NT2/D1 (cell line): ENCODE results near the gene CAV1.
A peak's percentile ranks its signal among the peaks of the same experiment; 100 is the strongest.

Experiments
- DNase-seq: peaks from one replicate; pipeline ENCODE4 v3.0.0-alpha.2; 2011; ENCODE audit warnings: low read depth, low spot score
- H3K27me3 ChIP-seq: 2 replicates; pipeline ENCODE4 v1.6.0; 2011; ENCODE audit warnings: mild to moderate bottlenecking; ENCODE audit not compliant: insufficient read length, insufficient read depth
- H3K36me3 ChIP-seq: 2 replicates; pipeline ENCODE4 v1.6.1; 2011; ENCODE audit warnings: mild to moderate bottlenecking, low read length, mixed read lengths; ENCODE audit not compliant: insufficient read depth, insufficient read length
- H3K4me1 ChIP-seq: 2 replicates; pipeline ENCODE4 v1.5.1; 2011; ENCODE audit not compliant: insufficient read depth, insufficient read length
- H3K4me3 ChIP-seq: 2 replicates; pipeline ENCODE4 v1.5.1; 2011; ENCODE audit warnings: low read depth; ENCODE audit not compliant: insufficient read length
- H3K9ac ChIP-seq: 2 replicates; pipeline ENCODE4 v1.6.0; 2011; ENCODE audit warnings: low read depth; ENCODE audit not compliant: insufficient read length
- H3K9me3 ChIP-seq: 2 replicates; pipeline ENCODE4 v1.5.1; 2011; ENCODE audit warnings: mild to moderate bottlenecking, low read length; ENCODE audit not compliant: insufficient read depth
- SUZ12 ChIP-seq: IDR thresholded peaks from 2 replicates; pipeline ENCODE4 v1.6.1; 2011; ENCODE audit not compliant: insufficient read length, insufficient read depth; ENCODE audit errors: extremely low read depth
- YY1 ChIP-seq: IDR thresholded peaks from 2 replicates; pipeline ENCODE4 v1.6.1; 2011; ENCODE audit not compliant: insufficient read length, insufficient read depth
- ZNF274 ChIP-seq: IDR thresholded peaks from 2 replicates; pipeline ENCODE4 v1.6.1; 2011; ENCODE audit warnings: mild to moderate bottlenecking, low read depth, low read length

CAV1 gene

DNA sequence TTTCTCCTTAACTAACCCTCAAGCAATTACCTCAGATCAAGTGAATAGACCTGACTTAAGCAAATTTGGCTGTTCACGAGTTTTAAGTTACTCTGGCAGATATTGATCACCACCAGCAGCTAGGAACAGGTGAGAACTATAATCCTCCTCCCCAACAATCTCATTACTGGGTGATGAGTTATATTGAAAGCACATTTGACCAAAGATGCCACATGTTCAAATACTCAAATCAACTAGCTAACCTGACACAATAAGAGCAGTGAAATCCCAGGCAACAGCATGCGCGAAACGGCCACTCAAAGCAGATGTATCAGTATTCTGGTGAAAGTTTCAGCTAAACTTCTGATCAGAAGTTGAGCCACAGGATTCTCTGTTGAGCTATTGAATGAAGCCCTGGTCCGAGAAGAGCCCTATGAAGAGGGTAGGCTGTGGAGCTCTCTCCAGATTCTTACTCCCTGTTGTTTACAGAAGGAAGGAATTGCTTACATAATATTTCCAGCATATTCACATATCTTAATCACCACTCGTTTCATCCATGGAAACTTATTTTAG is 52.6 kb downstream of the CAV1 start:
- Histone ChIP-seq H3K9me3 (no peaks in the 10 kb centered on the region), H3K9ac (no peak overlapping the region), H3K27me3 (no peaks in the 10 kb centered on the region), H3K4me3 (no peak overlapping the region), H3K36me3 (no peaks in the 10 kb centered on the region), H3K4me1 (no peaks in the 10 kb centered on the region)
- TF ChIP-seq ZNF274 (no peak), YY1 (no peak), SUZ12 (no peak)
- no peak for DNase-seq

- H3K4me3 ChIP-seq = no peak overlapping the region
- TF ChIP-seq SUZ12 (no peak), ZNF274 (no peak), YY1 (no peak)
- no peaks in the 10 kb centered on the region for H3K36me3 ChIP-seq
- no peak overlapping the region for H3K9ac ChIP-seq
- no peaks in the 10 kb centered on the region for H3K27me3 ChIP-seq
- no peaks in the 10 kb centered on the region for H3K9me3 ChIP-seq
- no peak for DNase-seq
- H3K4me1 ChIP-seq = no peaks in the 10 kb centered on the region
Measured at GRCh38 chr7:116578526-116578925, 53.7 kb downstream of the CAV1 start.

DNA sequence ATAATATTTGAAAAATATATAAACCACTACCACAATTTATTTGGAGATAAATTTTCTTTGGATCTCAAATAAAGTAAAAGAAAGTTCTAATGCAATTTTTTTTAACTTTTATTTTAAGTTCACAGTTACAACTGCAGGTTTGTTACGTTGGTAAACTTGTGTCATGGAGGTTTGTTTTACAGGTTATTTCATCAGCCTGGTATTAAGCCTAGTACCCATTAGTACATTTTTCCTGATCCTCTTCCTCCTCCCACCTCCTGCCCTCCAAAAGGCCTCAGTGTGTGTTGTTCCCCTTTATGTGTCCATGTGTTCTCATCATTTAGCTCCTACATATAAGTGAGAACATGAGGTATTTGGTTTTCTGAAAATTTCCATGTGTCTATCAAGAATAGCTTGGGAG is 54.5 kb downstream of the CAV1 start:
- DNase-seq = no peak
- Histone ChIP-seq H3K4me1 (no peaks in the 10 kb centered on the region), H3K9ac (no peak overlapping the region), H3K36me3 (no peaks in the 10 kb centered on the region), H3K4me3 (no peak overlapping the region), H3K9me3 (no peaks in the 10 kb centered on the region), H3K27me3 (no peaks in the 10 kb centered on the region)
- TF ChIP-seq SUZ12 = no peak
- TF ChIP-seq ZNF274 = no peak
- no peak for TF ChIP-seq YY1

DNA sequence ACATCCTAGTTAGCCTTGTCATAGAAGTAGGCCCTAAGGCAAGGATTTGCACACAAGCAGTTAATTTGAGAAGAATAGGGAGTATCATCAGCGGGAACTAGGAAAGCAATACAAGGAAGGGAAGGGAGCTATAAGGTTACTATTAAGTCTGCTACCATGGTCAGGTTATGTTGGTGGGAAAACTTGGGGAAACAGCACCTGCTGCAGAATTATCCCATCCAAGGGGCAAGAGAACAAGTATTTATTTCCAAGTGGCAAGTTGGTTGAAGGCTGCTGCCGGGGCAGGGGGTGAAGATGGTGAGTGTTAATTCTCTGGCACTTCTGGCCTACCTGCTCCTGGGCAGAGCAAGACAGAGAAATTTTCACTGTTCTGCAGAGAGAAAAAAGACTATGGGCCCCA is 55.0 kb downstream of the CAV1 start:
- Histone ChIP-seq H3K9ac (no peak overlapping the region), H3K9me3 (no peaks in the 10 kb centered on the region), H3K27me3 (no peaks in the 10 kb centered on the region), H3K4me1 (no peaks in the 10 kb centered on the region), H3K4me3 (no peak overlapping the region), H3K36me3 (no peaks in the 10 kb centered on the region)
- no peak for TF ChIP-seq SUZ12
- no peak for TF ChIP-seq ZNF274
- TF ChIP-seq YY1 = no peak
- no peak for DNase-seq

DNA sequence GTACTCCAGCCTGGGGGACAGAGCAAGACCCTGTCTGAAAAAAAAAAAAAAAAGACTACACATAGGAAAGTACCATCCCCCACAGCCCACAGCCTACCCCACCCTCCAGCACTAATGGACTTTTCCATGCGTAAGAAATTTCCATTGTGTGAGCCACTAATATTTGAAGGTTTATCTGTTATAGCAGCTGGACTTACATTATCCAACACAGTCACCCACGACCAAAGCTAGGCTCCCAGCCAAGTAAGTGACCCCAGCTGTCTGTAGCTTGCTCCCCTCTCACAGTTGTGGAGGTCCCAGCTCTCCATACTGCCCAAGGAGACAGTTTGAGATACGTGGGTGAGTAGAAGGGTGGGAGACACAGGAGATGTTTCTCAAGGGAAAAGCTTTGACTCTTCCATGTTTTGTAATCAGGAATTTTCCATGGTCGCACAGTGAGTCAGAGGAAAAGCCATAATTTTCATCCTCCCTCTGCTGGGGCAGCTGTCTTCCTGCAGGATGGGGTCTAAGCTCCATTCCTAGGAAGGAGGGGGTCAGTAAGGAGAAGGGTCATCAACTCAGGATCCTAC is 57.4 kb downstream of the CAV1 start:
- Histone ChIP-seq H3K4me1 (no peaks in the 10 kb centered on the region), H3K4me3 (no peak overlapping the region), H3K9ac (no peak overlapping the region), H3K27me3 (no peaks in the 10 kb centered on the region), H3K9me3 (no peaks in the 10 kb centered on the region), H3K36me3 (no peaks in the 10 kb centered on the region)
- DNase-seq = no peak
- no peak for TF ChIP-seq ZNF274
- TF ChIP-seq YY1 = no peak
- TF ChIP-seq SUZ12 = no peak

DNA sequence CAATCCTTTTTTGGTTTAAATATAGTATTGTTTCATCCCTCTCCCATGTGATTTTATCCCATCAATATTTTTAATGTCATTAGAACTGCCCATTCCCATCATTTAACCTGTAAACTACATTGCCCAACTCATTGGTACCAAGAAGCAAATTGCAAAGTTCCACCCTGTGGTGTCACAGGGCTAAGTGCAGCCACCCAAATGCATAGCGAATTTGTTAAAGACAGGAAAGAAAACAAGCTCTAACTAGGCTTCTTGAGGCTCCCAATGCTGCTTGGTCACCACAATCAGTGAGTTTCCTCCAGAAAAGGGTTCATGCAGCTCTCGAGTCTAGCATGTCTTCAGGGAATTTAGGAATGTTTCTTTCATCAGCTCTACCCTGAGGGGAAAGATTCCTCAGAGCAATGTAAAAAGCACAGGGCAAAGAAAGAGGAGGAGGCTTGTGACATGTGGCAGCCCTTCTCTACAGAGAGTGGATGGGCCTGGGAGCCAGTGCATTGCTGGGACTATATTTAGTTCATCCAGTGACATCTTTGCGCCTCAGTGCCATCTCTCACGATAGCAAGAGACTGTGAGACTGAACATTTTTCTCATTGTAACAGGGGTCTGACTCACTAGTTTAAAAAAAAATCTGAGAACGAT is 58.1 kb downstream of the CAV1 start:
- no peaks in the 10 kb centered on the region for H3K9me3 ChIP-seq
- H3K4me3 ChIP-seq = no peak overlapping the region
- no peaks in the 10 kb centered on the region for H3K27me3 ChIP-seq
- no peak overlapping the region for H3K9ac ChIP-seq
- H3K36me3 ChIP-seq = no peaks in the 10 kb centered on the region
- no peak for TF ChIP-seq SUZ12
- no peak for TF ChIP-seq ZNF274
- no peak for TF ChIP-seq YY1
- peak; percentile 25 for DNase-seq
- no peaks in the 10 kb centered on the region for H3K4me1 ChIP-seq

DNA sequence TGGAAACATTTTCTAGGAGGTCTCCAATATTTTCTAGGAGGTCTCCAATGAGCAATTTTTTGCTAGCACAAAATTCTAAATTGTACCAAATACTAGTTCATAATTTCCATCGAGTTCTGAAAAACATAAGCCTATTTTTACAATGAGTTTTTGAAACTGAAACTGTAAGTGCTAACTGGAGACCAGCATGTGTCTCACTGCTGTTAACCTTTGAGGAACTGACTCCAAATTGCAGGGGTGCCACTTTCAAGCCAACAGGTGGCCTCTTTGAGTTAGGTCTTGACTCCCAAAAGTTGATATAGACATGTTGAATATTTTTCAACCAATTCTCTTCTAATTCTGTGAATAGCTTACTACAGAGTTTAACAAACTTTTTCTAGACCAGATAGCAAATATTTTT is 58.8 kb downstream of the CAV1 start:
- H3K36me3 ChIP-seq = no peaks in the 10 kb centered on the region
- TF ChIP-seq YY1 = no peak
- H3K9ac ChIP-seq = no peak overlapping the region
- no peaks in the 10 kb centered on the region for H3K4me1 ChIP-seq
- no peak overlapping the region for H3K4me3 ChIP-seq
- no peaks in the 10 kb centered on the region for H3K9me3 ChIP-seq
- no peaks in the 10 kb centered on the region for H3K27me3 ChIP-seq
- no peak for DNase-seq

- no peaks in the 10 kb centered on the region for H3K36me3 ChIP-seq
- H3K9me3 ChIP-seq = no peaks in the 10 kb centered on the region
- H3K4me1 ChIP-seq = no peaks in the 10 kb centered on the region
- no peak overlapping the region for H3K9ac ChIP-seq
- TF ChIP-seq SUZ12 = no peak
- no peak for TF ChIP-seq ZNF274
- TF ChIP-seq YY1 = no peak
- H3K27me3 ChIP-seq = no peaks in the 10 kb centered on the region
- no peak for DNase-seq
- no peak overlapping the region for H3K4me3 ChIP-seq
Measured at GRCh38 chr7:116584721-116585120, 59.9 kb downstream of the CAV1 start.
